GM18951 (cell line): ENCODE results near the gene PCNX1.

Source experiments
- POLR2A ChIP-seq: IDR thresholded peaks from 4 replicates; pipeline ENCODE4 v1.6.1; 2011; ENCODE audit warnings: mild to moderate bottlenecking; ENCODE audit not compliant: insufficient read length, insufficient read depth; ENCODE audit errors: extremely low read depth
- in situ Hi-C: fragments of 300-500 bp; cut with MboI; formaldehyde crosslinking; loops from one replicate; pipeline ENCODE4 v1.12.0; 2022; ENCODE audit warnings: low sequenced_read_pairs, mixed read lengths, inconsistent platforms; ENCODE audit not compliant: unreplicated experiment

Gene PCNX1

DNA sequence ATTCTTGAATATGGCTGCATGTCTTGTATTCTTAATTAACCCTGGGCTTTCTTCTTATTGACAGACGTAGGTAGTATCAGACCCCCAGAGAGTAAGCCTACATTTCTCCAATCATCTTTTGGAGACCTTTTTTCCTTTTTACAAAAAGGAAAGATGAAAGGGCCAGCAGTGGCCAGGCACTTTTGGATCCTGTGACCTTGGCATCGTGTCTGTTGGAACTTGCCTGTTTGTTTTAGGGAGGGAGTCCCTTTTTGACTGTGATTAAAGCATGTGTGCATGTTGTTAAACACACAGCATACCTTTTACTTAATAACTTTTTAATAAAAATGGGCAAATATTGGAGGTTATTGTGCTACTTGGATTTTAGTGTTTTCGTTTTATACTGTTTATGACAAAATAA lies 57.2 kb downstream of the PCNX1 start:
- in situ Hi-C loops, result loop anchor here (25.0 kb wide), 2 partner anchors 252 to 352 kb away; partner anchors contain the start of gene MED6
- TF ChIP-seq POLR2A, result no peak

DNA sequence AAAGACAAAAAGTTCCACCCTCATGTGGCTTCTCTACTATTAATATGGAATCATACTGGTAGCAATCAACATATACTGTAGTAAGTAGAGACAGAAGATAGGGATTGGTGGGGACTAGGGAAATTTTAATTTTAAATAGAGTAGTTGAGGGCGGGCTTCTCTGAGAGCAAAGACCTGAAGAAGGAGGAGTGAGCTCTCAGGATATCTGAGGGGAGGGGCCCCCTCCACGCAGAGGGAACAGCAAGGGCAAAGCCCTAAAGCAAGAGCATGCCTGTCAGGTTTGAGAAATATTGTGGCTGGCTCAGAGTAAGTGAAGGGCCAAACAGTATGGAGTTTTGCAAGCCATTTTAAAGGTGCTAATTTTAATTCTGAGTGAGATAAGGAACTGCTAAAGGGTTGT lies 64.3 kb downstream of the PCNX1 start:
- in situ Hi-C loops, result loop anchor here (10.0 to 25.0 kb wide), 3 partner anchors 157 to 359 kb away; partner anchors contain the start of gene MED6
- TF ChIP-seq POLR2A, result no peak

GRCh38 chr14:70972107-70972976 lies 65.1 kb downstream of the PCNX1 start:
- TF ChIP-seq POLR2A, result no peak
- in situ Hi-C loops, result loop anchor here (10.0 to 25.0 kb wide), 3 partner anchors 158 to 360 kb away; partner anchors contain the start of gene MED6

DNA sequence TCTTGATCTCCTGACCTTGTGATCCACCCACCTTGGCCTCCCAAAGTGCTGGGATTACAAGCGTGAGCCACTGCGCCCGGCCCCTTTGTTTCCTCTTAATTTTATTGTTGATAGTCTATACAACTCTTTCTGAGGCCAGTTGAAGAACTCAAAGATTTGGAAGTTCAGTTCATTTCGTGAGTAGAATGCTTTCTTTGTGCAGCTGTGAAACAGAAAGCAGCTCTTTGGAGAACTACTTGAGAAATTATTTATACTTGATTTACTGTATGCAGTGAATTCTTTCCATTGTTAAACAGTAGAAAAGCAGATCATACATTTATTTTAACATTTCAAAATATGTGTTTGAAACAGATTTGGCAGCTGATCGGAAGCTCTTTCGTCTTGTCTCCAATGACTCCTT lies 69.3 kb downstream of the PCNX1 start:
- TF ChIP-seq POLR2A, result no peak
- in situ Hi-C loops, result loop anchor here (10.0 kb wide), 1 partner anchor 162 kb away; no protein-coding TSS in a partner anchor

GRCh38 chr14:70981000-70981952 lies 74.0 kb downstream of the PCNX1 start:
- in situ Hi-C loops, result no loop called here
- TF ChIP-seq POLR2A, result no peak

- in situ Hi-C loops, result no loop called here
- TF ChIP-seq POLR2A, result no peak
These were observed 74.9 kb downstream of the PCNX1 start for GRCh38 chr14:70982200-70982599.

DNA sequence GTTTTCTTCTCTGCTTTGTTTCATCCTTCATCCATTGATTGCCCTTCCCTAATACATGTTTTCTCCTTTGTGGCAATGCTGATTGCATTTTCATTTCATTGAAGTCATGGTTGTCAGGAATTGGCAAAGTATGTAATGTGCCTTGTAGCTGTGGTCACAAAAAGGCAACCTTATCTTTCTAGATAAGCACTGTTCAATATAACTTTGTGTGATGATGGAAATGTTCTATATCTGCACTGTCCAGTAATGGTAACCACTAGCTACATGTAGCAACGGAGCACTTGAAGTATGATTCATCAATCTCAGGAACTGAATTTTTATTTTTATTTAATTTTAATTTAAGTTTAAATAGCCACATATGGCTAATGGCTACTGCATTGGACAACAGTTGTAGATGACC lies 79.8 kb downstream of the PCNX1 start:
- no peak for TF ChIP-seq POLR2A
- in situ Hi-C loops, result no loop called here

DNA sequence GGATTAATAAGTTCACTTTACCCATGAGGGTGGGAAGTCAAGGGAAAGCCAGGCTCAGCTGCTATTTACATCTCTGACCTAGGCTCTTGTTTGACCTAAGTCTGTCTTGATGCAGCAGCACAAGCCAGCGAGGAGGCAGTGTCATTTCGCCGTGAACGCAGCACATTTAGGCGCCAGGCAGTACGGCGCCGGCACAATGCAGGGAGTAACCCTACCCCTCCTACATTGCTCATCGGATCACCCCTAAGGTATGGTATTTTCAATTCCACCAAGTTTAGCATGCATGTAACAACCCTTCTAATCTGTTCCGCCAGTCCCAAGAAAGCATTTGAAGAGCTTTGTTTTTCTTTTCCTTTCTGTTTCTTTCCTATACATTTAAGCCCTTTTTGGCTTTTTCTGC lies 81.2 kb downstream of the PCNX1 start:
- no peak for TF ChIP-seq POLR2A
- in situ Hi-C loops, result no loop called here

- no peak for TF ChIP-seq POLR2A
- in situ Hi-C loops, result no loop called here
These were observed 86.7 kb downstream of the PCNX1 start for GRCh38 chr14:70993931-70994330.

DNA sequence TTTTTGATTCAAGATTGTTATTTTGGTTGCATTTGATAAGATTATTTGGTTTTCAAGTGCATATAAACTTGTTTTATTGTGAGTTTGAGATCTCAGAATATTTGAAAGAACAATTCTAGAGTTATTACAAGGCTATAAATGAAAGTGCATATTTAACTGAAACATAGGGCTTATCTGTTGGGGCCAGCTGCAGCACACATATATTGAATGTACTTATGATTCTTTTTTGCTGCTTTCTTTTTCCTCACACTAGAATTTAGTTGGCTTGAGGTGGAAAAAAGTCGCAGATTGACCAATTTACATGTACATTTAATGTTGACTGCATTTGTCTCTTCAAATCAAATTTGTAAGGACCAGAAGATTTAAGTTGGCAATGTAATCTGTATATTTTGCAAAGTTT lies 88.0 kb downstream of the PCNX1 start:
- in situ Hi-C loops, result no loop called here
- no peak for TF ChIP-seq POLR2A

DNA sequence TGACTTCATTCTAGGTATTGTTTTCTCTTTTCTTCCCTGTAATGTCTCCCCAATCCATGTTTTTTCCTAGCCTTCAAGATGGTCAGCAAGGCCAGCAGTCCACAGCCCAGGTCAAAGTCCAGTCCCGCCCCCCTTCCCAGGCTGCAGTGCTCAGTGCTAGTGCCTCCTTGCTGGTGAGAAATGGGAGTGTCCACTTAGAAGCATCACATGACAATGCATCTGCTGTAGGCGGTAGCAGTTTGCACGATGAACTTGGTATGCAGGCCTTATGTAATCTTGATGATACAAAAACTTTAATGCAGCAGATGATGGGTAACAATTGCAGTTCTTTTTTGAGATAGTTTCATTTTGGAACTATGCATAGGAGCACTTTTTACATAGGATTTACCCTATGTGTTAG lies 88.4 kb downstream of the PCNX1 start:
- in situ Hi-C loops, result no loop called here
- TF ChIP-seq POLR2A, result no peak

GRCh38 chr14:70999117-70999516 lies 91.9 kb downstream of the PCNX1 start:
- in situ Hi-C loops, result no loop called here
- TF ChIP-seq POLR2A, result no peak

DNA sequence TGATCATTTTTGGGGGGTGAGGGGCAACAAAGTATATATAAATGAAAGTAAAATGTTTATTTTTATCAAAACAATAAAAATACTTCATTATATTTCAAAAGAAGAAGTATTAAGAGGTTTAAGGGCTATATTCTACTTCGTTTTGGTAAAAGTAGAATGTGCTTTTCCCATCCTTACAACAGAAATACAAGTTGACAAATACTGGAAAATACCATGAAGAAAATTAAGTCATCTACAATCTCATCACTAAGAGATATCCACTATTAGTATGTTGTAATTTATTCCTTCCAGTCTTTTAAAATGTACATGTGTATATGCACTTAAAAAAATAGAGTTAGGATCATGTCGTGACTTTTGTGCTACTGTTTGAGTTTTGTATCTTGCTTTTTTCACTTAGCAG lies 92.8 kb downstream of the PCNX1 start:
- TF ChIP-seq POLR2A, result no peak
- in situ Hi-C loops, result no loop called here
